CD4-positive, alpha-beta T cell treated with Interleukin-6 at 100 ng/mL for 8 hours (primary cell): ENCODE results near the gene RASA4.
"Not testable (repeated sequence)": the region's sequence is repeated elsewhere in the genome, so short reads cannot be mapped to it uniquely, and the experiment has no call there.

Source experiments
- DNase-seq: peaks from one replicate; pipeline ENCODE4 v3.0.0-alpha.2; 2020; ENCODE audit warnings: mixed read lengths, low spot score

RASA4 gene

GRCh38 chr7:102542771-102543170 is 73.8 kb downstream of the RASA4 start:
- DNase-seq, result not testable (repeated sequence)

GRCh38 chr7:102542083-102542482 is 74.5 kb downstream of the RASA4 start:
- DNase-seq, result not testable (repeated sequence)

GRCh38 chr7:102540604-102541003 is 76.0 kb downstream of the RASA4 start:
- DNase-seq, result not testable (repeated sequence)

GRCh38 chr7:102535062-102535615 is 81.4 kb downstream of the RASA4 start:
- not testable (repeated sequence) for DNase-seq

GRCh38 chr7:102532127-102532526 is 84.4 kb downstream of the RASA4 start:
- not testable (repeated sequence) for DNase-seq

- not testable (repeated sequence) for DNase-seq
Observed at GRCh38 chr7:102531583-102531982, 85.0 kb downstream of the RASA4 start.

- DNase-seq, result not testable (repeated sequence)
Observed at GRCh38 chr7:102527822-102528793, 88.4 kb downstream of the RASA4 start.

GRCh38 chr7:102527182-102527581 is 89.4 kb downstream of the RASA4 start:
- not testable (repeated sequence) for DNase-seq

- not testable (repeated sequence) for DNase-seq
Observed at GRCh38 chr7:102524803-102525202, 91.8 kb downstream of the RASA4 start.
